ENCODE measurements around the gene PPP1CB. TPM values are rescaled to one million over a fixed set of nuclear protein-coding genes. Genes with fewer than 3 reads are reported as not detected.

The PPP1CB gene
- total and polyA plus RNA-seq, 12 donors: 81.8 to 525 (median 418) TPM

- Histone ChIP-seq H3K27ac (no peak overlapping the region), H3K36me3 (peaks cover 0 to 3% (median 0%) of the 10 kb centered on the region in 9 donors), H3K4me3 (no peak overlapping the region), H3K27me3 (no peaks in the 10 kb centered on the region), H3K9me3 (no peaks in the 10 kb centered on the region), H3K4me1 (no peaks in the 10 kb centered on the region)
- TF ChIP-seq CTCF (IDR thresholded peaks at IDR 0.05): no peak
- DNase-seq (no peak), ATAC-seq (no peak)
- intact Hi-C loops (cut with DNase I): no loop called here
- WGBS, 2 donors: 93 to 97% methylated on average over 2 of the region's 2 CpGs
Observed at GRCh38 chr2:28838971-28839370, 87.3 kb downstream of the PPP1CB start.

- 56 to 60% methylated on average over 3 of the region's 3 CpGs for WGBS, 2 donors
- no peaks in the 10 kb centered on the region for H3K9me3 ChIP-seq
- no peak overlapping the region for H3K4me3 ChIP-seq
- intact Hi-C loops (cut with DNase I): no loop called here
- no peaks in the 10 kb centered on the region for H3K27me3 ChIP-seq
- no peaks in the 10 kb centered on the region for H3K4me1 ChIP-seq
- TF ChIP-seq CTCF (IDR thresholded peaks at IDR 0.05): no peak
- peaks cover 0 to 12% (median under 1%) of the 10 kb centered on the region in 9 donors for H3K36me3 ChIP-seq
- no peak for ATAC-seq
- DNase-seq: no peak
- H3K27ac ChIP-seq: no peak overlapping the region
Observed at GRCh38 chr2:28842042-28842441, 90.4 kb downstream of the PPP1CB start.

Other genes starting within 250 kb of the PPP1CB start
- gene SPDYA, start 59.0 kb downstream of the PPP1CB start, total RNA-seq: under 1 TPM; 0.16 to 0.46 (median 0.28) TPM
- under 1 TPM; 0.07 to 0.15 TPM for gene SPDYA, start 59.0 kb downstream of the PPP1CB start, polyA plus RNA-seq
- 10 to 100 TPM; 13.5 to 25.0 (median 17.5) TPM for gene TRMT61B, start 118.5 kb downstream of the PPP1CB start, total RNA-seq
- gene TRMT61B, start 118.5 kb downstream of the PPP1CB start, polyA plus RNA-seq: 10 to 100 TPM; 15.8 to 54.1 TPM
- 10 to 100 TPM; 16.3 to 42.1 (median 25.9) TPM for gene WDR43, start 142.8 kb downstream of the PPP1CB start, total RNA-seq
- 10 to 100 TPM in 1 of 2 donors, 1 to 10 TPM in 1; 5.9 to 11.2 TPM for gene WDR43, start 142.8 kb downstream of the PPP1CB start, polyA plus RNA-seq
- 10 to 100 TPM in 8 of 10 donors, 1 to 10 TPM in 2; 1.4 to 56.7 (median 14.6) TPM for gene TOGARAM2, start 229.5 kb downstream of the PPP1CB start, total RNA-seq
- gene TOGARAM2, start 229.5 kb downstream of the PPP1CB start, polyA plus RNA-seq: 10 to 100 TPM in 1 of 2 donors, 1 to 10 TPM in 1; 6.0 to 68.3 TPM

Data from heart right ventricle (tissue), 16 donors.